ENCODE data around the gene ULK1. TPM values are rescaled to one million over a fixed set of nuclear protein-coding genes. Genes with fewer than 3 reads are reported as not detected.
"Not testable (repeated sequence)": the region's sequence is repeated elsewhere in the genome, so short reads cannot be mapped to it uniquely, and the experiment has no call there.

Gene ULK1
- polyA plus RNA-seq, 2 donors = 11.5 to 31.6 TPM

DNA sequence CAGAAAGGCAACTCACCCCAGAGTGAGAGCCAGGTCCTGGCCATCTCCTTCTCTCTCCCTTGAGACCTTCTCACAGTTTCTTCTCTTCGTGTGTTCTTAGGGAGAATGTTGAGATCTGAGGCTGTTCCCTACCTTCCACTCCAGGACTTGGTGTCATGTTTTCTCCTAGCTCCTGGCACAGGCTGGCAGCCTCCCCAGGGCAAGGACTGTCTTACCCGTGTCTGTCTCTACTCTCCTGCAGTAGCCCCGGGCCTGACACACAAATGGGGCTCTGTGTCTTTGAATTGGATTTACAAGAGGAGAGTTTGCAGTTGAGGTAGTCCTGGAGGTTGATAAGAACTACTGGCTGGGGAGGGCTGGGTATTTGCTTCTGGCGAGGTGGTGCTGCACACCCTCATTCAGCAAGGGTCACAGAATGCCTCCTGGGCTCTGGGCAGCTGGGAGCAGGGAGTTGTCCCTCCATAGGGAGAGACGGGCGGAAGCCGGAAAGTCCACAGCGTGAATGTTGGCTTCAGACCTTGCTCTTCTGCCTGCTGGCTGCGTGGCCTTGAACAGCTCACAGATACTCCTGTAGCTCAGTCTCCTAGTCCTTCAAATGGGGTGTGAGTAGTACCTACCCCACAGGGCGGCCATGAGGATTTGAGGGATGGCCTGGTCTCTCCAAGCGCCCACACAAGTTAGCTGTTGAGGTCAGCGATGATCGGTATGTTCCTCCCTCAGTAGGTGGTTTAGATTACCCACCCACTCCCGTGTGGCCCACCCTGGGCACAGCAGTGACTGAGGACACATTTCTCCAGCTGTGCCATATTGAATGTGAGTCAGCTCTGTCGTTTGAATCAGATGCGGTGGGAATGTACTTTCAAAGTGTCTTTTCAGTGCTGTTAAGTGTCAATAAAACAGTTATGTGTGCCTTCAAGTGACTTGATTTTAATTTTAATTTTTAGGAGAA lies 65.5 kb downstream of the ULK1 start:
- no peaks in the 10 kb centered on the region for H3K27me3 ChIP-seq (ENCODE audit: control insufficient read depth in 1 of 2, insufficient read depth in 2 of 2, low read length in 2 of 2)
- no peak overlapping the region for H3K4me3 ChIP-seq (ENCODE audit: low read depth in 1 of 2, low read length in 2 of 2)
- peaks cover 0 to 5% of the 10 kb centered on the region in 2 donors for H3K36me3 ChIP-seq (ENCODE audit: control insufficient read depth in 2 of 2, insufficient read depth in 2 of 2, low read length in 1 of 2)
- H3K27ac ChIP-seq (ENCODE audit: low read depth in 2 of 2, low read length in 1 of 2) = no peak overlapping the region
- H3K9me3 ChIP-seq (ENCODE audit: control insufficient read depth in 2 of 2, insufficient read depth in 1 of 2, low read depth in 1 of 2, low read length in 1 of 2) = no peaks in the 10 kb centered on the region
- 77% methylated on average over 16 of the region's 16 CpGs for WGBS, 2 donors
- peaks cover 2 to 3% of the 10 kb centered on the region in 2 donors for H3K4me1 ChIP-seq (ENCODE audit: control insufficient read depth in 2 of 2, insufficient read depth in 2 of 2, low read length in 1 of 2)

DNA sequence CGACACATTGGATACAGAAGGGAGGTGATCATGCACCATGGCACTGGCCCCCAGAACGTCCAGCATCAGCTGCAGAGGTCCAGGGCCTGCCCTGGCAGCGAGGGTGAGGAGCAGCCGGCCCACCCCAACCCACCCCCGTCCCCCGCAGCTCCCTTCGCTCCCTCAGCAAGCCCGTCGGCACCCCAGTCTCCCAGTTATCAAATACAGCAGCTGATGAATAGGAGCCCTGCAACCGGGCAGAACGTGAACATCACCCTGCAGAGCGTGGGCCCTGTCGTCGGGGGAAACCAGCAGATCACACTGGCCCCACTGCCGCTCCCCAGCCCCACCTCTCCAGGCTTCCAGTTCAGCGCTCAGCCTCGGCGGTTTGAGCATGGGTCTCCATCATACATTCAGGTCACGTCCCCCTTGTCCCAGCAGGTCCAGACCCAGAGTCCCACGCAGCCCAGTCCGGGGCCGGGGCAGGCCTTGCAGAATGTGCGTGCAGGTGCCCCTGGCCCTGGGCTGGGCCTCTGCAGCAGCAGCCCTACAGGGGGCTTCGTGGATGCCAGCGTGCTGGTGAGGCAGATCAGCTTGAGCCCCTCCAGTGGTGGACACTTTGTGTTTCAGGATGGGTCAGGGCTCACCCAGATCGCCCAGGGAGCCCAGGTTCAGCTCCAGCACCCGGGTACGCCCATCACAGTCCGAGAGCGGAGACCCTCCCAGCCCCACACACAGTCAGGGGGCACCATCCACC lies 66.3 kb downstream of the ULK1 start:
- 90 to 92% methylated on average over 18 to 22 of the region's 30 CpGs for WGBS, 2 donors

DNA sequence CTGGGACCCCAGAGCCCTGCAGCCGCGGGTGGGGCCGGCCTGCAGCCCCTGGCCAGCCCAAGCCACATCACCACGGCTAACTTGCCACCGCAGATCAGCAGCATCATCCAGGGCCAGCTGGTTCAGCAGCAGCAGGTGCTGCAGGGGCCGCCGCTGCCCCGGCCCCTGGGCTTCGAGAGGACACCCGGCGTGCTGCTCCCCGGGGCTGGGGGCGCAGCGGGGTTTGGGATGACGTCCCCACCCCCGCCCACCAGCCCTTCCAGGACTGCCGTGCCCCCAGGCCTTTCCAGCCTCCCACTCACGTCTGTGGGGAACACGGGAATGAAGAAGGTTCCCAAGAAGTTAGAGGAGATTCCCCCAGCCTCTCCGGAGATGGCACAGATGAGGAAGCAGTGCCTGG lies 66.9 kb downstream of the ULK1 start:
- H3K4me1 ChIP-seq (ENCODE audit: control insufficient read depth in 2 of 2, insufficient read depth in 2 of 2, low read length in 1 of 2) = not testable (repeated sequence)
- WGBS, 2 donors = 83 to 93% methylated on average over 1 to 12 of the region's 20 CpGs

More for the DNA sequence above, 66.3 kb downstream of the ULK1 start:
- H3K4me3 ChIP-seq (ENCODE audit: low read depth in 1 of 2, low read length in 2 of 2); H3K27me3 ChIP-seq (ENCODE audit: control insufficient read depth in 1 of 2, insufficient read depth in 2 of 2, low read length in 2 of 2); H3K4me1 ChIP-seq (ENCODE audit: control insufficient read depth in 2 of 2, insufficient read depth in 2 of 2, low read length in 1 of 2); H3K9me3 ChIP-seq (ENCODE audit: control insufficient read depth in 2 of 2, insufficient read depth in 1 of 2, low read depth in 1 of 2, low read length in 1 of 2); H3K27ac ChIP-seq (ENCODE audit: low read depth in 2 of 2, low read length in 1 of 2); H3K36me3 ChIP-seq (ENCODE audit: control insufficient read depth in 2 of 2, insufficient read depth in 2 of 2, low read length in 1 of 2): not testable (repeated sequence)

GRCh38 chr12:131962069-131962468 lies 67.6 kb downstream of the ULK1 start:
- WGBS, 2 donors = 84 to 87% methylated on average over 8 of the region's 8 CpGs
- no peak overlapping the region for H3K27ac ChIP-seq (ENCODE audit: low read depth in 2 of 2, low read length in 1 of 2)
- H3K36me3 ChIP-seq (ENCODE audit: control insufficient read depth in 2 of 2, insufficient read depth in 2 of 2, low read length in 1 of 2) = peaks cover 0 to 5% of the 10 kb centered on the region in 2 donors

More for the DNA sequence above, 66.9 kb downstream of the ULK1 start:
- H3K27me3 ChIP-seq (ENCODE audit: control insufficient read depth in 1 of 2, insufficient read depth in 2 of 2, low read length in 2 of 2); H3K36me3 ChIP-seq (ENCODE audit: control insufficient read depth in 2 of 2, insufficient read depth in 2 of 2, low read length in 1 of 2); H3K9me3 ChIP-seq (ENCODE audit: control insufficient read depth in 2 of 2, insufficient read depth in 1 of 2, low read depth in 1 of 2, low read length in 1 of 2); H3K4me3 ChIP-seq (ENCODE audit: low read depth in 1 of 2, low read length in 2 of 2); H3K27ac ChIP-seq (ENCODE audit: low read depth in 2 of 2, low read length in 1 of 2): not testable (repeated sequence)

GRCh38 chr12:131963381-131963780 lies 69.0 kb downstream of the ULK1 start:
- H3K4me1 ChIP-seq (ENCODE audit: control insufficient read depth in 2 of 2, insufficient read depth in 2 of 2, low read length in 1 of 2) = peaks cover 0 to 4% of the 10 kb centered on the region in 2 donors
- WGBS, 2 donors = 72 to 87% methylated on average over 4 of the region's 4 CpGs
- no peaks in the 10 kb centered on the region for H3K27me3 ChIP-seq (ENCODE audit: control insufficient read depth in 1 of 2, insufficient read depth in 2 of 2, low read length in 2 of 2)
- no peaks in the 10 kb centered on the region for H3K9me3 ChIP-seq (ENCODE audit: control insufficient read depth in 2 of 2, insufficient read depth in 1 of 2, low read depth in 1 of 2, low read length in 1 of 2)
- H3K27ac ChIP-seq (ENCODE audit: low read depth in 2 of 2, low read length in 1 of 2) = no peak overlapping the region
- H3K36me3 ChIP-seq (ENCODE audit: control insufficient read depth in 2 of 2, insufficient read depth in 2 of 2, low read length in 1 of 2) = peaks cover 0 to 5% of the 10 kb centered on the region in 2 donors
- H3K4me3 ChIP-seq (ENCODE audit: low read depth in 1 of 2, low read length in 2 of 2) = no peak overlapping the region

More at GRCh38 chr12:131962069-131962468, 67.6 kb downstream of the ULK1 start:
- H3K27me3 ChIP-seq (ENCODE audit: control insufficient read depth in 1 of 2, insufficient read depth in 2 of 2, low read length in 2 of 2) = no peaks in the 10 kb centered on the region
- no peak overlapping the region for H3K4me3 ChIP-seq (ENCODE audit: low read depth in 1 of 2, low read length in 2 of 2)
- peaks cover 0 to 4% of the 10 kb centered on the region in 2 donors for H3K4me1 ChIP-seq (ENCODE audit: control insufficient read depth in 2 of 2, insufficient read depth in 2 of 2, low read length in 1 of 2)
- H3K9me3 ChIP-seq (ENCODE audit: control insufficient read depth in 2 of 2, insufficient read depth in 1 of 2, low read depth in 1 of 2, low read length in 1 of 2) = no peaks in the 10 kb centered on the region

DNA sequence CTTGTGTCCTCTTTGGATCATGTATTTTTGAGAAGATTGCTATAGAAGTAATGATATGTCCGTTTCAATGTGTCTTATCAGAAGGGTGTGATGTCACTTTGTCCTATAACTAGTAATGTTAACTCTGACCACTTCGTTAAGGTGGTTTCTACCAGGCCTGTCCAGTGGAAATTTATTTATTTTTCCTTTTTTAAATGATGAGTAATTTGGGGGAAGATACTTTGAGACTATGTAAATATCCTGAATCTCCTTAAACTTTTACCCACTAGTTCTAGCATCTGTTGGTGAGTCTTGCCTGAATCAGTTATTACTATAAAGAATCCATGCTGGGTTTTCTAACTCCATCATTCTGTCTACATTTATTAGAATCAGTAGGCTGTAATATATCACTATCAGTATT lies 70.7 kb downstream of the ULK1 start:
- Histone ChIP-seq H3K4me3 (ENCODE audit: low read depth in 1 of 2, low read length in 2 of 2) (no peak overlapping the region), H3K27ac (ENCODE audit: low read depth in 2 of 2, low read length in 1 of 2) (no peak overlapping the region)
- WGBS, 2 donors = 76 to 86% methylated on average over 2 of the region's 2 CpGs

DNA sequence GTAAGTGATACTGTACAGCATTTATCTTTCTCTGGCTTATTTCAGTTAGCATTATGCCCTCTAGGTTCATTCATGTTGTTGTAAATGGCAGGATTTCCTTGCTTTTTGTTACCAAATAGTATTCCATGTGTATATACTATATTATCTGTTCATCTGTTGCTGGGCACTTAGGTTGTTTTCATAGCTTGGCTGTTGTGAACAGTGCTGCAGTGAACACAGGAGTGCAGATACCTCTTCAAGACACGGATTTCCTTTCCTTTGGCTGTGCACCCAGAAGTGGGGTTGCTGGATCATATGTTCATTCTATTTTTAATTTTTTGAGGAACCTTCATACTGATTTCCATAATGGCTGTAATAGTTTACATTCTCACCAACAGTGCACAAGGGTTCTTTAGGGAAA lies 76.8 kb downstream of the ULK1 start:
- WGBS, 2 donors = 55 to 65% methylated on average over 1 of the region's 1 CpG
- Histone ChIP-seq H3K9me3 (ENCODE audit: control insufficient read depth in 2 of 2, insufficient read depth in 1 of 2, low read depth in 1 of 2, low read length in 1 of 2) (no peaks in the 10 kb centered on the region), H3K36me3 (ENCODE audit: control insufficient read depth in 2 of 2, insufficient read depth in 2 of 2, low read length in 1 of 2) (no peaks in the 10 kb centered on the region), H3K27ac (ENCODE audit: low read depth in 2 of 2, low read length in 1 of 2) (no peak overlapping the region), H3K4me3 (ENCODE audit: low read depth in 1 of 2, low read length in 2 of 2) (no peak overlapping the region), H3K4me1 (ENCODE audit: control insufficient read depth in 2 of 2, insufficient read depth in 2 of 2, low read length in 1 of 2) (peaks cover 0 to 1% of the 10 kb centered on the region in 2 donors), H3K27me3 (ENCODE audit: control insufficient read depth in 1 of 2, insufficient read depth in 2 of 2, low read length in 2 of 2) (no peaks in the 10 kb centered on the region)

More for the DNA sequence above, 70.7 kb downstream of the ULK1 start:
- peaks cover 0 to 4% of the 10 kb centered on the region in 2 donors for H3K4me1 ChIP-seq (ENCODE audit: control insufficient read depth in 2 of 2, insufficient read depth in 2 of 2, low read length in 1 of 2)
- no peaks in the 10 kb centered on the region for H3K9me3 ChIP-seq (ENCODE audit: control insufficient read depth in 2 of 2, insufficient read depth in 1 of 2, low read depth in 1 of 2, low read length in 1 of 2)
- H3K27me3 ChIP-seq (ENCODE audit: control insufficient read depth in 1 of 2, insufficient read depth in 2 of 2, low read length in 2 of 2) = no peaks in the 10 kb centered on the region
- H3K36me3 ChIP-seq (ENCODE audit: control insufficient read depth in 2 of 2, insufficient read depth in 2 of 2, low read length in 1 of 2) = peaks cover 0 to 5% of the 10 kb centered on the region in 2 donors

Other genes with a start within 250 kb of the ULK1 start
- gene SFSWAP, start 183.5 kb upstream of the ULK1 start, polyA plus RNA-seq = 10 to 100 TPM; 20.8 to 27.9 TPM
- 1 to 10 TPM; 1.8 to 2.0 TPM for gene MMP17, start 66.2 kb upstream of the ULK1 start, polyA plus RNA-seq
- 10 to 100 TPM; 27.5 to 28.7 TPM for gene PUS1, start 34.7 kb downstream of the ULK1 start, polyA plus RNA-seq
- gene EP400, start 55.3 kb downstream of the ULK1 start, polyA plus RNA-seq = 10 to 100 TPM in 1 of 2 donors, 1 to 10 TPM in 1; 8.9 to 17.1 TPM
- 10 to 100 TPM; 12.3 to 20.4 TPM for gene DDX51, start 249.7 kb downstream of the ULK1 start, polyA plus RNA-seq
- gene NOC4L, start 249.8 kb downstream of the ULK1 start, polyA plus RNA-seq = 10 to 100 TPM; 20.6 to 22.7 TPM